IMR-90 (cell line): ENCODE measurements around the gene PIGC. TPM values are rescaled to one million over a fixed set of nuclear protein-coding genes. Genes with fewer than 3 reads are reported as not detected.

Source experiments
- ATAC-seq: fragments of 200-7000 bp; cut with Tn5 transposase; 2 replicates; pipeline ENCODE4 v1.9.1; 2020; ENCODE audit warnings: low read depth, mild to moderate bottlenecking, moderate library complexity
- BruUV-seq: library from RNA; stranded (reverse); fragments of 400-500 nt; replicated peaks from 2 replicates; lab custom pipeline; 2021; lab: Mats Ljungman, UMichigan
- CTCF ChIA-PET: fragments of 300-600 bp; formaldehyde crosslinking; extraction: SDS; loops from one replicate; lab custom pipeline; 2021; ENCODE audit warnings: antibody characterized with exemption; lab: Yijun Ruan, JAX
- POLR2A ChIA-PET: fragments of 300-600 bp; sonication (Branson Sonifier 250); formaldehyde crosslinking; loops from one replicate; lab custom pipeline; 2022; ENCODE audit warnings: antibody characterized with exemption; ENCODE audit not compliant: unreplicated experiment; lab: Charles Lee
- DNase-seq: peaks from one replicate; pipeline ENCODE4 v3.0.0; 2013
- H2AFZ ChIP-seq: replicated peaks from 2 replicates; pipeline ENCODE3; 2013; ENCODE audit warnings: low read length, mild to moderate bottlenecking; ENCODE audit not compliant: poor library complexity
- H2AK5ac ChIP-seq: 2 replicates; pipeline ENCODE4 v1.6.1; 2013; ENCODE audit warnings: low read depth, low read length, inconsistent platforms
- H2AK9ac ChIP-seq: replicated peaks from 2 replicates; pipeline ENCODE3; 2013; ENCODE audit warnings: mild to moderate bottlenecking, low read depth, low read length, moderate library complexity; ENCODE audit not compliant: poor library complexity
- H2BK120ac ChIP-seq: 2 replicates; pipeline ENCODE4 v1.6.1; 2013; ENCODE audit warnings: low read depth, low read length, inconsistent platforms
- H2BK15ac ChIP-seq: 3 replicates; pipeline ENCODE4 v1.6.1; 2013; ENCODE audit warnings: low read depth, low read length, inconsistent platforms
- H2BK20ac ChIP-seq: 2 replicates; pipeline ENCODE4 v1.6.1; 2013; ENCODE audit warnings: low read depth, mild to moderate bottlenecking, inconsistent platforms, low read length, moderate library complexity
- H2BK5ac ChIP-seq: 2 replicates; pipeline ENCODE4 v1.6.1; 2013; ENCODE audit warnings: mild to moderate bottlenecking, low read depth, low read length, inconsistent platforms; ENCODE audit not compliant: poor library complexity, severe bottlenecking
- H3K14ac ChIP-seq: replicated peaks from 2 replicates; pipeline ENCODE4 v1.6.1; 2013; ENCODE audit warnings: low read depth, low read length, inconsistent platforms
- H3K18ac ChIP-seq: 2 replicates; pipeline ENCODE4 v1.6.1; 2013; ENCODE audit warnings: low read depth, low read length, control low read depth
- H3K23ac ChIP-seq: 2 replicates; pipeline ENCODE4 v1.6.1; 2013; ENCODE audit warnings: low read depth, low read length, inconsistent platforms
- H3K27ac ChIP-seq: 2 replicates; pipeline ENCODE4 v1.5.1; 2013; ENCODE audit warnings: mild to moderate bottlenecking, control low read depth, low read length; ENCODE audit not compliant: insufficient read depth
- H3K27me3 ChIP-seq: 2 replicates; pipeline ENCODE4 v1.6.1; 2013; ENCODE audit warnings: low read length; ENCODE audit not compliant: control insufficient read depth, insufficient read depth
- H3K36me3 ChIP-seq: 2 replicates; pipeline ENCODE4 v1.6.1; 2013; ENCODE audit warnings: low read length, mixed read lengths; ENCODE audit not compliant: control insufficient read depth, insufficient read depth
- H3K4ac ChIP-seq: 2 replicates; pipeline ENCODE4 v1.6.1; 2013; ENCODE audit warnings: low read depth, low read length, inconsistent platforms
- H3K4me1 ChIP-seq: 2 replicates; pipeline ENCODE4 v1.6.1; 2013; ENCODE audit warnings: low read length, mixed read lengths; ENCODE audit not compliant: control insufficient read depth, insufficient read depth
- H3K4me2 ChIP-seq: 2 replicates; pipeline ENCODE4 v1.6.1; 2013; ENCODE audit warnings: low read depth, mild to moderate bottlenecking, control low read depth, low read length, moderate library complexity
- H3K4me3 ChIP-seq: 2 replicates; pipeline ENCODE4 v1.5.1; 2013; ENCODE audit warnings: low read depth, mild to moderate bottlenecking, control low read depth, low read length, moderate library complexity; ENCODE audit not compliant: insufficient read depth
- H3K56ac ChIP-seq: 2 replicates; pipeline ENCODE4 v1.6.1; 2013; ENCODE audit warnings: low read length, inconsistent platforms; ENCODE audit not compliant: insufficient read depth; ENCODE audit errors: extremely low read depth
- H3K79me1 ChIP-seq, 2 experiments: 2 replicates each; pipeline ENCODE4 v1.6.1; 2013; ENCODE audit warnings: low read length in 2 of 2, inconsistent platforms in 1 of 2, low read depth in 1 of 2
- H3K9ac ChIP-seq: 2 replicates; pipeline ENCODE4 v1.6.1; 2013; ENCODE audit warnings: low read depth, low read length, control low read depth
- H3K9me1 ChIP-seq: 2 replicates; pipeline ENCODE4 v1.6.1; 2013; ENCODE audit warnings: low read length, inconsistent platforms; ENCODE audit not compliant: insufficient read depth
- H3K9me3 ChIP-seq: 2 replicates; pipeline ENCODE4 v1.6.1; 2013; ENCODE audit warnings: low read length; ENCODE audit not compliant: control insufficient read depth, insufficient read depth
- H4K20me1 ChIP-seq: 2 replicates; pipeline ENCODE4 v1.6.1; 2013; ENCODE audit warnings: low read length, inconsistent platforms; ENCODE audit not compliant: insufficient read depth
- H4K5ac ChIP-seq: 2 replicates; pipeline ENCODE4 v1.6.1; 2013; ENCODE audit warnings: mild to moderate bottlenecking, low read depth, low read length, control low read depth
- H4K8ac ChIP-seq, 2 experiments: 2 replicates each; pipeline ENCODE4 v1.6.1; 2013; ENCODE audit warnings: low read depth in 2 of 2, low read length in 2 of 2, control low read depth in 1 of 2, inconsistent platforms in 1 of 2
- H4K91ac ChIP-seq: 2 replicates; pipeline ENCODE4 v1.6.1; 2013; ENCODE audit warnings: low read depth, low read length, inconsistent platforms; ENCODE audit not compliant: insufficient read depth
- CEBPB ChIP-seq: IDR thresholded peaks from 2 replicates; pipeline ENCODE4 v1.6.1; 2012; ENCODE audit warnings: low read depth, low read length, improper control_type of control experiment
- CHD1 ChIP-seq: IDR thresholded peaks from 2 replicates; pipeline ENCODE4 v1.6.1; 2012; ENCODE audit warnings: low read depth, low read length, improper control_type of control experiment
- CTCF ChIP-seq: conservative IDR thresholded peaks from 2 replicates; pipeline ENCODE4 v1.5.1; 2012; ENCODE audit warnings: mild to moderate bottlenecking, low read depth, low read length, improper control_type of control experiment
- ELK1 ChIP-seq: fragments of 150-350 bp; IDR thresholded peaks from 2 replicates; pipeline ENCODE4 v1.6.1; 2016; ENCODE audit warnings: low read depth, mild to moderate bottlenecking, low read length, moderate library complexity, borderline replicate concordance
- FOS ChIP-seq: fragments of 150-350 bp; IDR thresholded peaks from 2 replicates; pipeline ENCODE4 v1.6.1; 2016; ENCODE audit warnings: low read depth, low read length
- MAFK ChIP-seq: IDR thresholded peaks from 2 replicates; pipeline ENCODE4 v1.6.1; 2012; ENCODE audit warnings: low read depth, low read length, improper control_type of control experiment
- MAZ ChIP-seq: IDR thresholded peaks from 2 replicates; pipeline ENCODE4 v1.6.1; 2012; ENCODE audit warnings: low read depth, mild to moderate bottlenecking, low read length, improper control_type of control experiment, moderate library complexity, borderline replicate concordance
- MXI1 ChIP-seq: IDR thresholded peaks from 2 replicates; pipeline ENCODE4 v1.6.1; 2012; ENCODE audit warnings: low read depth, mild to moderate bottlenecking, low read length, moderate library complexity, borderline replicate concordance
- NFE2L2 ChIP-seq: fragments of 150-350 bp; IDR thresholded peaks from 2 replicates; pipeline ENCODE4 v1.6.1; 2016; ENCODE audit warnings: low read depth, mild to moderate bottlenecking, low read length
- POLR2A ChIP-seq: IDR thresholded peaks from 2 replicates; pipeline ENCODE4 v1.6.1; 2012; ENCODE audit warnings: mild to moderate bottlenecking, low read depth, low read length
- RAD21 ChIP-seq: IDR thresholded peaks from 2 replicates; pipeline ENCODE4 v1.6.1; 2012; ENCODE audit warnings: low read length, improper control_type of control experiment
- RCOR1 ChIP-seq: IDR thresholded peaks from 2 replicates; pipeline ENCODE4 v1.6.1; 2012; ENCODE audit warnings: mild to moderate bottlenecking, low read length, improper control_type of control experiment; ENCODE audit not compliant: insufficient replicate concordance
- RFX5 ChIP-seq: IDR thresholded peaks from 2 replicates; pipeline ENCODE4 v1.8.0; 2012; ENCODE audit warnings: low read depth, mild to moderate bottlenecking, low read length, moderate library complexity
- SMC3 ChIP-seq: fragments of 150-350 bp; IDR thresholded peaks from 2 replicates; pipeline ENCODE4 v1.6.1; 2016; ENCODE audit warnings: low read depth, mild to moderate bottlenecking, antibody characterized with exemption, low read length, moderate library complexity
- USF2 ChIP-seq: fragments of 150-350 bp; IDR thresholded peaks from 2 replicates; pipeline ENCODE4 v1.6.1; 2017; ENCODE audit warnings: mild to moderate bottlenecking, antibody characterized with exemption, low read length, low read depth
- WGBS, 2 experiments: methylation state at CpG; one replicate each; pipeline versions ENCODE4 v1.1.5 to v1.1.7; 2013; ENCODE audit warnings: missing lambda C conversion rate in 2 of 2; ENCODE audit not compliant: insufficient read length in 1 of 2; ENCODE audit errors: extremely low coverage in 2 of 2; 5-methylcytosine and 5-hydroxymethylcytosine counted together
- dilution Hi-C: fragments of 300-500 bp; cut with HindIII; formaldehyde crosslinking; loops from one replicate; pipeline ENCODE4 v1.14.3; 2018; ENCODE audit warnings: low sequenced_read_pairs; ENCODE audit not compliant: unreplicated experiment
- in situ Hi-C: fragments of 300-500 bp; cut with MboI; formaldehyde crosslinking; loops from 3 replicates; pipeline ENCODE4 v1.14.3; 2019; ENCODE audit warnings: low sequenced_read_pairs, inconsistent platforms, mixed read lengths
- intact Hi-C: fragments of 100-400 bp; cut with micrococcal nuclease; formaldehyde crosslinking; loops from 2 replicates; pipeline ENCODE4 v1.10.0; 2022
- polyA plus RNA-seq, 3 experiments: library from polyadenylated mRNA; depleted of rRNA; stranded (reverse); fragments of >200 nt; gene quantifications; 2 replicates each; pipeline ENCODE4 v1.2.3, GENCODE V29; 2012; ENCODE audit warnings: low replicate concordance in 1 of 3
- total RNA-seq: library from RNA; depleted of rRNA; stranded (reverse); fragments of >200 nt; gene quantifications from 2 replicates; pipeline ENCODE4 v1.2.3, GENCODE V29; 2012

PIGC gene
- total and polyA plus RNA-seq, 2 of the 4 experiments (the other 2 are of a cell fraction), result 14.9 to 15.8 TPM

- H2BK5ac ChIP-seq, result no peak overlapping the region
- ChIA-PET POLR2A (interaction anchor here (0.6 kb wide), 1 partner anchor 688 kb away, joined by 7 read pairs; no protein-coding TSS in a partner anchor), CTCF (no interaction called here)
- H2AK9ac ChIP-seq, result no peak overlapping the region
- no peaks in the 10 kb centered on the region for H3K27me3 ChIP-seq
- H3K9me3 ChIP-seq, result no peaks in the 10 kb centered on the region
- WGBS, 2 experiments, result 58% methylated on average over 5 of the region's 9 CpGs; no CpG with 5 or more reads in 1 of the 2 experiments
- dilution Hi-C loops (no loop called here), intact Hi-C loops (no loop called here), in situ Hi-C loops (no loop called here)
- H3K9me1 ChIP-seq, result no peaks in the 10 kb centered on the region
- TF ChIP-seq CTCF, result no peak
- TF ChIP-seq MAFK, result no peak
- TF ChIP-seq USF2, result no peak
- no peak for TF ChIP-seq MAZ
- no peak for TF ChIP-seq NFE2L2
- TF ChIP-seq SMC3, result no peak
- TF ChIP-seq POLR2A, result no peak
- no peak for TF ChIP-seq CEBPB
- TF ChIP-seq RCOR1, result no peak
- no peak for TF ChIP-seq ELK1
- TF ChIP-seq MXI1, result no peak
- no peak for TF ChIP-seq FOS
- no peak for TF ChIP-seq CHD1
- no peak for TF ChIP-seq RAD21
- TF ChIP-seq RFX5, result no peak
- no peak overlapping the region for H2AK5ac ChIP-seq
- H3K23ac ChIP-seq, result no peak overlapping the region
- no peak overlapping the region for H3K18ac ChIP-seq
- no peak overlapping the region for H4K5ac ChIP-seq
- no peak overlapping the region for H3K4me2 ChIP-seq
- H4K91ac ChIP-seq, result no peak overlapping the region
- no peak overlapping the region for H2BK120ac ChIP-seq
- ATAC-seq (no peak), DNase-seq (no peak)
- H4K20me1 ChIP-seq, result peaks cover 4% of the 10 kb centered on the region; the same call in 1 of the 2 replicates
- H3K9ac ChIP-seq, result no peak overlapping the region
- H3K79me1 ChIP-seq, result peaks cover 0 to 14% of the 10 kb centered on the region in 2 experiments; a peak in 3 of 4 replicates
- H2BK15ac ChIP-seq, result no peak overlapping the region
- H2AFZ ChIP-seq, result no peak overlapping the region
- no peak overlapping the region for H3K14ac ChIP-seq
- BruUV-seq, result no TSS peak
- H4K8ac ChIP-seq, result no peak overlapping the region
- no peak overlapping the region for H3K27ac ChIP-seq
- no peaks in the 10 kb centered on the region for H3K4me1 ChIP-seq
- H3K56ac ChIP-seq, result no peak overlapping the region
- no peak overlapping the region for H3K4ac ChIP-seq
- H2BK20ac ChIP-seq, result no peak overlapping the region
- no peak overlapping the region for H3K4me3 ChIP-seq
- H3K36me3 ChIP-seq, result no peaks in the 10 kb centered on the region
Measured at GRCh38 chr1:172431721-172432192, 12.1 kb downstream of the PIGC start.
